Neural progenitor cell (in vitro differentiated cells): ENCODE results near the gene CALN1.

Experiments used
- EZH2 ChIP-seq: fragments of 200-600 bp; sonication (generic); IDR thresholded peaks from 2 replicates; pipeline ENCODE4 v1.6.1; 2017; ENCODE audit warnings: antibody characterized with exemption, mild to moderate bottlenecking, moderate library complexity
- TF ChIP-seq, protein P1 (sequence below): fragments of 200-600 bp; sonication (generic); IDR thresholded peaks from 2 replicates; pipeline ENCODE4 v1.5.1; 2017; ENCODE audit warnings: antibody characterized with exemption, mild to moderate bottlenecking

DNA sequence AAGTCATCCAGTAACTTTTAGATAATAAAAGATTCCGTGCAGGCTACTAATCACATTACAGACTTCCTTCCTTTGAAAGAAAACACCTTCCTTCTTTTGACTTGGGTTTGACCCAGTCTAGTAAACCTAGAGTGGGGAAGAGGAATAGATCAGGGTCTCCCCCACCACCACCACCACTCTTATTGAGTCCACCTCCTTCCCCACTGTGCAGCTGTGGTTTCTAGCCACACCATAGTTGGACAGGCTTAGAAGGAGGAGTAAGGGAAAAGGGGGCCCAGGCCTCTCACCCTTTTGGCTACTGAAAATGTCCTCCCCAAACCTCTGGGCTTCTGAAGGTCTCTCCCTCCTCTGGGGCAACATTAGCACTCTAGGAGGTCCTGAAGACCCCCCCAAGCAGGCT lies 372.7 kb downstream of the CALN1 start:
- TF ChIP-seq, protein P1, sequence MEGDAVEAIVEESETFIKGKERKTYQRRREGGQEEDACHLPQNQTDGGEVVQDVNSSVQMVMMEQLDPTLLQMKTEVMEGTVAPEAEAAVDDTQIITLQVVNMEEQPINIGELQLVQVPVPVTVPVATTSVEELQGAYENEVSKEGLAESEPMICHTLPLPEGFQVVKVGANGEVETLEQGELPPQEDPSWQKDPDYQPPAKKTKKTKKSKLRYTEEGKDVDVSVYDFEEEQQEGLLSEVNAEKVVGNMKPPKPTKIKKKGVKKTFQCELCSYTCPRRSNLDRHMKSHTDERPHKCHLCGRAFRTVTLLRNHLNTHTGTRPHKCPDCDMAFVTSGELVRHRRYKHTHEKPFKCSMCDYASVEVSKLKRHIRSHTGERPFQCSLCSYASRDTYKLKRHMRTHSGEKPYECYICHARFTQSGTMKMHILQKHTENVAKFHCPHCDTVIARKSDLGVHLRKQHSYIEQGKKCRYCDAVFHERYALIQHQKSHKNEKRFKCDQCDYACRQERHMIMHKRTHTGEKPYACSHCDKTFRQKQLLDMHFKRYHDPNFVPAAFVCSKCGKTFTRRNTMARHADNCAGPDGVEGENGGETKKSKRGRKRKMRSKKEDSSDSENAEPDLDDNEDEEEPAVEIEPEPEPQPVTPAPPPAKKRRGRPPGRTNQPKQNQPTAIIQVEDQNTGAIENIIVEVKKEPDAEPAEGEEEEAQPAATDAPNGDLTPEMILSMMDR = no peak
- no peak for TF ChIP-seq EZH2
